Neural progenitor cell (in vitro differentiated cells): ENCODE data around the gene TMEM178B. TPM values are rescaled to one million over a fixed set of nuclear protein-coding genes. Genes with fewer than 3 reads are reported as not detected.

ENCODE experiments used
- DNase-seq: peaks from one replicate; pipeline ENCODE4 v3.0.0-alpha.2; 2016; ENCODE audit warnings: low spot score
- H2AFZ ChIP-seq: fragments of 200-600 bp; sonication (generic); replicated peaks from 2 replicates; pipeline ENCODE4 v1.6.1; 2016; ENCODE audit warnings: antibody characterized with exemption
- H3F3A ChIP-seq: fragments of 200-600 bp; sonication (generic); 2 replicates; pipeline ENCODE4 v1.6.1; 2016; ENCODE audit warnings: antibody characterized with exemption, low read depth
- H3K27ac ChIP-seq: fragments of 200-600 bp; sonication (generic); 2 replicates; pipeline ENCODE4 v1.5.1; 2016; ENCODE audit warnings: mild to moderate bottlenecking
- H3K27me3 ChIP-seq: fragments of 200-600 bp; sonication (generic); 2 replicates; pipeline ENCODE4 v1.6.1; 2016; ENCODE audit warnings: mild to moderate bottlenecking, moderate library complexity
- H3K36me3 ChIP-seq: fragments of 200-600 bp; sonication (generic); 2 replicates; pipeline ENCODE4 v1.5.1; 2016
- H3K4me1 ChIP-seq: fragments of 200-600 bp; sonication (generic); 2 replicates; pipeline ENCODE4 v1.6.1; 2016; ENCODE audit warnings: mixed run types
- H3K4me2 ChIP-seq: fragments of 200-600 bp; sonication (generic); 2 replicates; pipeline ENCODE4 v1.6.1; 2016
- H3K4me3 ChIP-seq: fragments of 200-600 bp; sonication (generic); 2 replicates; pipeline ENCODE4 v1.5.1; 2016
- H3K79me2 ChIP-seq: fragments of 200-600 bp; sonication (generic); 2 replicates; pipeline ENCODE4 v1.6.1; 2016; ENCODE audit warnings: low read depth
- H3K9ac ChIP-seq: fragments of 200-600 bp; sonication (generic); 2 replicates; pipeline ENCODE4 v1.6.1; 2016
- H3K9me3 ChIP-seq: fragments of 200-600 bp; sonication (generic); 2 replicates; pipeline ENCODE4 v1.5.1; 2016; ENCODE audit warnings: low read depth
- H4K20me1 ChIP-seq: fragments of 200-600 bp; sonication (generic); 2 replicates; pipeline ENCODE4 v1.6.1; 2016; ENCODE audit warnings: low read depth
- H3K27ac Mint-ChIP-seq: 3 replicates; pipeline ENCODE4 v1.8.0; 2021; ENCODE audit warnings: mixed read lengths
- H3K27me3 Mint-ChIP-seq: 2 replicates; pipeline ENCODE4 v1.8.0; 2022; ENCODE audit warnings: low read depth, mild to moderate bottlenecking, inconsistent platforms, moderate library complexity, mixed read lengths; ENCODE audit not compliant: insufficient read depth
- H3K36me3 Mint-ChIP-seq: 3 replicates; pipeline ENCODE4 v1.8.0; 2021; ENCODE audit warnings: mixed read lengths
- H3K4me1 Mint-ChIP-seq: 3 replicates; pipeline ENCODE4 v1.8.0; 2021; ENCODE audit warnings: mixed read lengths
- H3K4me3 Mint-ChIP-seq: 3 replicates; pipeline ENCODE4 v1.8.0; 2021; ENCODE audit warnings: mild to moderate bottlenecking, moderate library complexity, mixed read lengths
- H3K9me3 Mint-ChIP-seq: 3 replicates; pipeline ENCODE4 v1.8.0; 2020; ENCODE audit warnings: mixed read lengths
- CTCF ChIP-seq: fragments of 200-600 bp; sonication (generic); IDR thresholded peaks from 2 replicates; pipeline ENCODE4 v1.5.1; 2017; ENCODE audit warnings: antibody characterized with exemption, mild to moderate bottlenecking
- EZH2 ChIP-seq: fragments of 200-600 bp; sonication (generic); IDR thresholded peaks from 2 replicates; pipeline ENCODE4 v1.6.1; 2017; ENCODE audit warnings: antibody characterized with exemption, mild to moderate bottlenecking, moderate library complexity
- EZH2phosphoT487 ChIP-seq: fragments of 200-600 bp; sonication (generic); IDR thresholded peaks from 2 replicates; pipeline ENCODE4 v1.6.1; 2017; ENCODE audit warnings: antibody characterized with exemption
- total RNA-seq: library from RNA; depleted of rRNA; stranded (reverse); fragments of >200 nt; gene quantifications from 2 replicates; pipeline ENCODE4 v1.2.3, GENCODE V29; 2015; ENCODE audit warnings: low replicate concordance

The TMEM178B gene
- total RNA-seq, 1 donor from 2014 or later = 2.9 TPM

DNA sequence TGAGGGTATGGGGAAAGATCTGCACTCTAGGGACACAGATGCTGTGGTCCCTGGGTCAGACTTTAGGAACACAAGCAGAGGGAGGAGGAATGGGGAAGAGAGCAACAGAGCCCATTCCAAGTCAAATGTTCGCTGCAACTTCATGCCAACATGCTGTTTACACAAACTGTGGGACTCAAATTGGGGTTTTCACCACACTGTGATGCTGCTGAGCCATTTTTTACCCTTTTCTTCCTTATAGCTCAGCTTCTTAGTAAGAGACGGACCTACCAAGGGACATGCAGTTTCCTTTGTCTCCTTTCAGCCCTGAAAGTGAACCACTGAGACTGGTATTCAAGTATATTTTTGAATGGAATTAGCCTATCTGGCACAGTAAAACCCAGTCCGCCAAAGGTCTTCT lies 413.1 kb downstream of the TMEM178B start:
- Histone ChIP-seq H3K9me3 (no peaks in the 10 kb centered on the region), H3F3A (no peaks in the 10 kb centered on the region), H3K4me1 (peaks cover 7% of the 10 kb centered on the region), H3K27me3 (no peaks in the 10 kb centered on the region), H3K4me2 (no peak overlapping the region), H3K36me3 (no peaks in the 10 kb centered on the region), H4K20me1 (no peaks in the 10 kb centered on the region), H3K9ac (no peak overlapping the region), H3K79me2 (no peaks in the 10 kb centered on the region), H3K4me3 (no peak overlapping the region), H3K27ac (no peak overlapping the region), H2AFZ (no peak overlapping the region)
- peak; percentile 3 for DNase-seq
- peaks cover 5% of the 10 kb centered on the region for H3K27me3 Mint-ChIP-seq
- H3K36me3 Mint-ChIP-seq = no peaks in the 10 kb centered on the region
- no peaks in the 10 kb centered on the region for H3K9me3 Mint-ChIP-seq
- no peak overlapping the region for H3K27ac Mint-ChIP-seq
- TF ChIP-seq CTCF = no peak
- TF ChIP-seq EZH2phosphoT487 = no peak
- TF ChIP-seq EZH2 = no peak
- no peaks in the 10 kb centered on the region for H3K4me1 Mint-ChIP-seq
- H3K4me3 Mint-ChIP-seq = no peak overlapping the region

DNA sequence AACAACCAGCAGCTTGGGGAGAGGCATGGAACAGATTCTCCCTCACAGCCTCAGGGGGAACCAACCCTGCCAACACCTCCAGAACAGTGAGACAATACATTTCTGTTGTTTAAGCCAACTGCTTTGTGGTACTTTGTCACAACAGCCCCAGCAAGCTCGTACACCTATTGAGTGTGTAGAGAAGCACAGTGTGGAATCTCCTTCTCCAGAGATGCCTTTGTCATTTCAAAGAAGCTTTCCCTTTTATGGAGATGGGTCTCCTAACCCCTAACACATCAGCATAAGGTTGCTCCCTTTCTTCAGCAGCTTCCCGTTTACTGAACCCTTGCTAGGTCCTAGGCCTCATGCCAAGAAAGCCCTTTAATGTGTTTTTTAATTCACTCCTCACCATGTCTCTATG lies 416.6 kb downstream of the TMEM178B start:
- H3K4me3 ChIP-seq = no peak overlapping the region
- Mint-ChIP-seq H3K4me3 (no peak overlapping the region), H3K27ac (no peak overlapping the region), H3K4me1 (no peaks in the 10 kb centered on the region), H3K36me3 (no peaks in the 10 kb centered on the region), H3K9me3 (no peaks in the 10 kb centered on the region), H3K27me3 (peaks cover 8% of the 10 kb centered on the region)
- H3K4me2 ChIP-seq = peak overlapping the region; percentile 3
- no peak overlapping the region for H3K27ac ChIP-seq
- H3K9ac ChIP-seq = no peak overlapping the region
- no peaks in the 10 kb centered on the region for H4K20me1 ChIP-seq
- H2AFZ ChIP-seq = no peak overlapping the region
- no peaks in the 10 kb centered on the region for H3K9me3 ChIP-seq
- no peaks in the 10 kb centered on the region for H3K79me2 ChIP-seq
- H3K4me1 ChIP-seq = peaks cover 7% of the 10 kb centered on the region
- H3F3A ChIP-seq = no peaks in the 10 kb centered on the region
- TF ChIP-seq EZH2 (no peak), CTCF (no peak), EZH2phosphoT487 (no peak)
- no peaks in the 10 kb centered on the region for H3K27me3 ChIP-seq
- no peak for DNase-seq
- H3K36me3 ChIP-seq = no peaks in the 10 kb centered on the region

GRCh38 chr7:141495057-141495456 lies 421.2 kb downstream of the TMEM178B start:
- no peaks in the 10 kb centered on the region for H3F3A ChIP-seq
- H3K27ac Mint-ChIP-seq = no peak overlapping the region
- H3K9me3 Mint-ChIP-seq = no peaks in the 10 kb centered on the region
- no peak for DNase-seq
- H2AFZ ChIP-seq = no peak overlapping the region
- no peaks in the 10 kb centered on the region for H3K9me3 ChIP-seq
- H3K27me3 ChIP-seq = no peaks in the 10 kb centered on the region
- H3K36me3 ChIP-seq = no peaks in the 10 kb centered on the region
- H3K9ac ChIP-seq = no peak overlapping the region
- peaks cover 6% of the 10 kb centered on the region for H3K27me3 Mint-ChIP-seq
- peaks cover 2% of the 10 kb centered on the region for H3K4me1 Mint-ChIP-seq
- no peak overlapping the region for H3K4me3 Mint-ChIP-seq
- H3K79me2 ChIP-seq = no peaks in the 10 kb centered on the region
- no peaks in the 10 kb centered on the region for H3K36me3 Mint-ChIP-seq
- H3K4me3 ChIP-seq = no peak overlapping the region
- H3K27ac ChIP-seq = no peak overlapping the region
- H3K4me1 ChIP-seq = peaks cover 7% of the 10 kb centered on the region
- no peaks in the 10 kb centered on the region for H4K20me1 ChIP-seq
- TF ChIP-seq EZH2 (no peak), EZH2phosphoT487 (no peak), CTCF (no peak)
- no peak overlapping the region for H3K4me2 ChIP-seq
